Right lobe of liver (tissue), 4 donors: Measurements from ENCODE around the gene PPM1J.

Experiments
- POLR2A ChIP-seq: fragments of 450-650 bp; IDR thresholded peaks from one replicate; pipeline ENCODE4 v1.6.1; 2017; ENCODE audit warnings: antibody characterized with exemption, mild to moderate bottlenecking
- TF ChIP-seq, protein P1 (sequence below), 4 donors: fragments of 200-600 bp in 3 of 4; fragments of 450-650 bp in 1 of 4; IDR thresholded peaks; one replicate each; pipeline versions ENCODE4 v1.5.1 to v1.8.0; 2016 to 2022; ENCODE audit warnings: antibody characterized with exemption in 4 of 4, mild to moderate bottlenecking in 2 of 4
- donor health status: DM: no; HTN: no; CAD: no.
- donor health status: DM: no; HTN: no; CAD: no.
- donor health status: DM: no; HTN: yes; CAD: no.

DNA sequence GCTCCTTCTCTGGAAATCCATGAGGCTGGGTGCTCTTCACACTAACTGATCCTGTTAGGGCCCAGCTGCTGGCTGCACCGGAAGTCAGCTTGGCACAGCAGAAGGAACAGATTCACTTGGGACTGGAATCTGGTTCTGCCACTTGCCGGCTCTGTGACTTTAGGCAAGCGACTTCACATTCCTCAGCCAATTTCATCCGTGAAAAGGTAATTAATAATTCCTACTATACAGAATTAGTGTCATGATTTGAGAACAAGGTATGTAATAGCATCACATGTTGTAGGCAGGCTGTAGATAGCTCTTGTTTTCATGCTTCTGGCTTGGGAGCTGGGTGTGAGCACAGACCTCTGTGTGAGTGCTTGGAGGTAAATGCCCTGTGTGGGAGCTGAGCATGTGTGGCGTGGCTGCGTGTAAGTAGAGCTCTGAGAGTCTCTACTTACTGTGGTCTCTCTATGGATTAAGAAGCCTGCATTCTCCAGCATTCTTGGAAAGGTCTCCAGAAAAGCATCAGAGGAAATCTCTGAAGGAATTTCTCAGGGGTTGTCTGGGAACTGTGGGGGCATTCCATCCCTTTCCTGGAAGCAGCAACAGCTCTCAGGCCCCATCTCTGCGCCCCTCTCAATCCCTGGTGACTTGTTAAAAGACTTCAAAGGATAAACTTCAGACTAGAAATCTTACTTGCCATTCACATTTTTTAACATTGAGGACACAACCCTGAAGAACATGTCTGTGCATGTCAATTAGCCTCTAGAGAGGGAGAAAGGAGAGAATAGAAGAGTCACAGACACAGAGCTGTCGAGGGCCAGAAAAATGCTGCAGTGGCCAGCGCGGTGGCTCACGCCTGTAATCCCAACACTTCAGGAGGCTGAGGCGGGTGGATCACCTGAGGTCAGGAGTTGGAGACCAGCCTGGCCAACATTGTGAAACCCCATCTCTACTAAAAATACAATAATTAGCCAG lies 47.7 kb upstream of the PPM1J start:
- no peak for TF ChIP-seq POLR2A
- TF ChIP-seq, protein P1, sequence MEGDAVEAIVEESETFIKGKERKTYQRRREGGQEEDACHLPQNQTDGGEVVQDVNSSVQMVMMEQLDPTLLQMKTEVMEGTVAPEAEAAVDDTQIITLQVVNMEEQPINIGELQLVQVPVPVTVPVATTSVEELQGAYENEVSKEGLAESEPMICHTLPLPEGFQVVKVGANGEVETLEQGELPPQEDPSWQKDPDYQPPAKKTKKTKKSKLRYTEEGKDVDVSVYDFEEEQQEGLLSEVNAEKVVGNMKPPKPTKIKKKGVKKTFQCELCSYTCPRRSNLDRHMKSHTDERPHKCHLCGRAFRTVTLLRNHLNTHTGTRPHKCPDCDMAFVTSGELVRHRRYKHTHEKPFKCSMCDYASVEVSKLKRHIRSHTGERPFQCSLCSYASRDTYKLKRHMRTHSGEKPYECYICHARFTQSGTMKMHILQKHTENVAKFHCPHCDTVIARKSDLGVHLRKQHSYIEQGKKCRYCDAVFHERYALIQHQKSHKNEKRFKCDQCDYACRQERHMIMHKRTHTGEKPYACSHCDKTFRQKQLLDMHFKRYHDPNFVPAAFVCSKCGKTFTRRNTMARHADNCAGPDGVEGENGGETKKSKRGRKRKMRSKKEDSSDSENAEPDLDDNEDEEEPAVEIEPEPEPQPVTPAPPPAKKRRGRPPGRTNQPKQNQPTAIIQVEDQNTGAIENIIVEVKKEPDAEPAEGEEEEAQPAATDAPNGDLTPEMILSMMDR (IDR thresholded peaks at IDR 0.05): no peak
